Common myeloid progenitor, CD34-positive (primary cell): Measurements from ENCODE around the gene ADGRA1.

Experiments
- CTCF ChIA-PET: fragments of 350-600 bp; sonication (Branson Sonifier 250); formaldehyde crosslinking; loops from one replicate; lab custom pipeline; 2021; ENCODE audit warnings: antibody characterized with exemption; lab: Charles Lee
- POLR2A ChIA-PET: fragments of 350-600 bp; sonication (Branson Sonifier 250); formaldehyde crosslinking; loops from one replicate; lab custom pipeline; 2021; ENCODE audit warnings: antibody characterized with exemption; lab: Charles Lee
- DNase-seq, 3 donors: peaks; one replicate each; pipeline versions ENCODE4 v3.0.0 to v3.0.0-alpha.2; 2013
- H3K27ac ChIP-seq, 2 experiments: 1 replicate in 1 of 2; 2 replicates in 1 of 2; pipeline ENCODE4 v1.7.0; 2013; ENCODE audit warnings: inconsistent platforms in 2 of 2, low read length in 2 of 2, mild to moderate bottlenecking in 2 of 2, low read depth in 1 of 2, moderate library complexity in 1 of 2; ENCODE audit not compliant: severe bottlenecking in 2 of 2, insufficient read depth in 1 of 2, poor library complexity in 1 of 2
- H3K27me3 ChIP-seq, 5 experiments: replicated peaks in 2 of 5; 1 replicate in 3 of 5; 2 replicates in 2 of 5; pipeline versions ENCODE4 v1.6.1 to v1.7.0; 2013; ENCODE audit warnings: low read length in 4 of 5, mild to moderate bottlenecking in 2 of 5, moderate library complexity in 2 of 5, inconsistent platforms in 1 of 5; ENCODE audit not compliant: insufficient read depth in 5 of 5, control insufficient read depth in 4 of 5
- H3K36me3 ChIP-seq, 4 experiments: 1 replicate in 2 of 4; 2 replicates in 2 of 4; pipeline versions ENCODE4 v1.6.1 to v1.7.0; 2013; ENCODE audit warnings: low read length in 3 of 4, control low read depth in 1 of 4, mild to moderate bottlenecking in 1 of 4; ENCODE audit not compliant: control insufficient read depth in 4 of 4, insufficient read depth in 4 of 4
- H3K4me1 ChIP-seq, 4 experiments: 1 replicate in 3 of 4; 2 replicates in 1 of 4; pipeline versions ENCODE4 v1.6.1 to v1.7.1; 2013; ENCODE audit warnings: low read length in 3 of 4, mild to moderate bottlenecking in 3 of 4, control low read depth in 1 of 4, inconsistent platforms in 1 of 4, moderate library complexity in 1 of 4; ENCODE audit not compliant: control insufficient read depth in 4 of 4, insufficient read depth in 4 of 4; ENCODE audit errors: control extremely low read depth in 1 of 4
- H3K4me3 ChIP-seq, 7 experiments: 1 replicate in 4 of 7; 2 replicates in 3 of 7; pipeline versions ENCODE4 v1.5.1 to v1.7.0; 2013; ENCODE audit warnings: mild to moderate bottlenecking in 7 of 7, low read length in 6 of 7, moderate library complexity in 6 of 7, inconsistent platforms in 2 of 7, low read depth in 2 of 7, control low read depth in 1 of 7; ENCODE audit not compliant: insufficient read depth in 4 of 7, control insufficient read depth in 1 of 7; ENCODE audit errors: extremely low read depth in 1 of 7
- H3K9me3 ChIP-seq, 5 experiments: 1 replicate in 4 of 5; 2 replicates in 1 of 5; pipeline versions ENCODE4 v1.6.1 to v1.7.1; 2013; ENCODE audit warnings: low read length in 4 of 5, mild to moderate bottlenecking in 2 of 5, inconsistent platforms in 1 of 5, low read depth in 1 of 5, moderate library complexity in 1 of 5; ENCODE audit not compliant: control insufficient read depth in 4 of 5, insufficient read depth in 2 of 5; ENCODE audit errors: control extremely low read depth in 1 of 5
- WGBS: methylation state at CpG from one replicate; pipeline ENCODE4 v1.1.5; 2013; ENCODE audit not compliant: insufficient coverage; 5-methylcytosine and 5-hydroxymethylcytosine counted together

The ADGRA1 gene

GRCh38 chr10:133163889-133164815, 76.4 kb downstream of the ADGRA1 start:
- Histone ChIP-seq H3K27me3 (peaks cover 0 to 54% (median 22%) of the 10 kb centered on the region in 5 experiments), H3K4me1 (peaks cover 0 to 12% (median 7%) of the 10 kb centered on the region in 4 experiments), H3K9me3 (no peaks in the 10 kb centered on the region), H3K4me3 (no peak overlapping the region), H3K36me3 (no peaks in the 10 kb centered on the region), H3K27ac (no peak overlapping the region)
- WGBS = 95% methylated on average over 25 of the region's 31 CpGs
- ChIA-PET CTCF (no interaction called here), POLR2A (no interaction called here)
- DNase-seq = no peak

GRCh38 chr10:133164816-133165555, 77.3 kb downstream of the ADGRA1 start:
- no peak overlapping the region for H3K27ac ChIP-seq
- H3K4me3 ChIP-seq = no peak overlapping the region
- no peak for DNase-seq
- CTCF ChIA-PET = no interaction called here
- H3K27me3 ChIP-seq = peaks cover 0 to 50% (median 19%) of the 10 kb centered on the region in 5 experiments
- no peaks in the 10 kb centered on the region for H3K36me3 ChIP-seq
- 88% methylated on average over 25 of the region's 26 CpGs for WGBS
- POLR2A ChIA-PET = no interaction called here
- H3K9me3 ChIP-seq = no peaks in the 10 kb centered on the region
- peaks cover 0 to 12% (median 7%) of the 10 kb centered on the region in 4 experiments for H3K4me1 ChIP-seq

- Histone ChIP-seq H3K27me3 (peaks cover 0 to 44% (median 18%) of the 10 kb centered on the region in 5 experiments), H3K9me3 (no peaks in the 10 kb centered on the region), H3K36me3 (no peaks in the 10 kb centered on the region), H3K4me1 (peaks cover 0 to 5% (median 1%) of the 10 kb centered on the region in 4 experiments), H3K27ac (no peak overlapping the region), H3K4me3 (no peak overlapping the region)
- 95% methylated on average over 31 of the region's 40 CpGs for WGBS
- ChIA-PET CTCF (no interaction called here), POLR2A (no interaction called here)
- no peak for DNase-seq
Measured at GRCh38 chr10:133165556-133166503, 78.1 kb downstream of the ADGRA1 start.

GRCh38 chr10:133166504-133166827, 78.7 kb downstream of the ADGRA1 start:
- H3K36me3 ChIP-seq = no peaks in the 10 kb centered on the region
- no peak for DNase-seq
- H3K27ac ChIP-seq = no peak overlapping the region
- H3K4me3 ChIP-seq = no peak overlapping the region
- no peaks in the 10 kb centered on the region for H3K9me3 ChIP-seq
- WGBS = 100% methylated on average over 9 of the region's 11 CpGs
- ChIA-PET CTCF (no interaction called here), POLR2A (no interaction called here)
- no peaks in the 10 kb centered on the region for H3K4me1 ChIP-seq
- H3K27me3 ChIP-seq = peaks cover 0 to 43% (median 14%) of the 10 kb centered on the region in 5 experiments

- Histone ChIP-seq H3K9me3 (no peaks in the 10 kb centered on the region), H3K27me3 (peaks cover 0 to 39% (median 13%) of the 10 kb centered on the region in 5 experiments), H3K36me3 (no peaks in the 10 kb centered on the region), H3K4me1 (no peaks in the 10 kb centered on the region), H3K27ac (no peak overlapping the region), H3K4me3 (no peak overlapping the region)
- CTCF ChIA-PET = no interaction called here
- POLR2A ChIA-PET = interaction anchor here (1.0 kb wide), 1 partner anchor 13 kb away, joined by 3 read pairs; no protein-coding TSS in a partner anchor
- WGBS = 96% methylated on average over 66 of the region's 66 CpGs
- no peak for DNase-seq
Measured at GRCh38 chr10:133166828-133167692, 79.3 kb downstream of the ADGRA1 start.
